H1 (cell line): ENCODE results near the gene SPATA13. TPM values are rescaled to one million over a fixed set of nuclear protein-coding genes. Genes with fewer than 3 reads are reported as not detected.

ENCODE experiments used
- CTCF ChIA-PET: fragments of 300-600 bp; sonication (Branson Sonifier 250); formaldehyde crosslinking; loops from one replicate; lab custom pipeline; 2021; ENCODE audit not compliant: partially characterized antibody; lab: Charles Lee
- POLR2A ChIA-PET: fragments of 300-600 bp; sonication (Branson Sonifier 250); formaldehyde crosslinking; loops from one replicate; lab custom pipeline; 2021; ENCODE audit warnings: inconsistent platforms; ENCODE audit not compliant: partially characterized antibody; lab: Charles Lee
- DNase-seq, 2 experiments: peaks; one replicate each; pipeline versions ENCODE4 v3.0.0 to v3.0.0-alpha.2; 2010 to 2022; ENCODE audit warnings: low spot score in 2 of 2, low read depth in 1 of 2, mixed read lengths in 1 of 2
- FAIRE-seq: peaks from 2 replicates; lab custom pipeline; 2011; peaks lifted over from hg19 to GRCh38; lab: Jason Lieb, UNC
- H2AFZ ChIP-seq: 2 replicates; pipeline ENCODE4 v1.8.1; 2012; ENCODE audit warnings: low read length, inconsistent platforms
- H2AK5ac ChIP-seq: 2 replicates; pipeline ENCODE4 v1.6.1; 2013; ENCODE audit warnings: low read depth, low read length
- H2BK120ac ChIP-seq: replicated peaks from 2 replicates; pipeline ENCODE3; 2013; ENCODE audit warnings: low read depth, low read length, inconsistent platforms
- H2BK12ac ChIP-seq: 2 replicates; pipeline ENCODE4 v1.6.1; 2013; ENCODE audit warnings: low read depth, low read length
- H2BK15ac ChIP-seq: 2 replicates; pipeline ENCODE4 v1.6.1; 2013; ENCODE audit warnings: low read length
- H2BK20ac ChIP-seq: 2 replicates; pipeline ENCODE4 v1.6.1; 2013; ENCODE audit warnings: low read length
- H2BK5ac ChIP-seq: 2 replicates; pipeline ENCODE4 v1.6.1; 2013; ENCODE audit warnings: low read depth, low read length
- H3K14ac ChIP-seq: 2 replicates; pipeline ENCODE4 v1.6.1; 2013; ENCODE audit warnings: inconsistent platforms; ENCODE audit not compliant: insufficient read length
- H3K18ac ChIP-seq: 2 replicates; pipeline ENCODE4 v1.6.1; 2013; ENCODE audit warnings: low read length; ENCODE audit errors: extremely low read depth
- H3K23ac ChIP-seq: 2 replicates; pipeline ENCODE4 v1.6.1; 2013; ENCODE audit warnings: inconsistent platforms; ENCODE audit not compliant: insufficient read length
- H3K23me2 ChIP-seq: 2 replicates; pipeline ENCODE4 v1.6.1; 2013; ENCODE audit warnings: low read depth, low read length
- H3K27ac ChIP-seq: 2 replicates; pipeline ENCODE4 v1.6.1; 2011; ENCODE audit warnings: low read depth, low read length, inconsistent platforms
- H3K27me3 ChIP-seq, 4 experiments: replicated peaks in 1 of 4; 1 replicate in 1 of 4; 2 replicates in 3 of 4; pipeline versions ENCODE4 v1.6.1 to v1.8.1; 2011 to 2013; ENCODE audit warnings: low read length in 3 of 4, mild to moderate bottlenecking in 3 of 4, inconsistent platforms in 2 of 4, mixed read lengths in 2 of 4, moderate library complexity in 1 of 4; ENCODE audit not compliant: control insufficient read depth in 3 of 4, insufficient read depth in 3 of 4; ENCODE audit errors: extremely low read depth in 1 of 4
- H3K36me3 ChIP-seq, 4 experiments: 2 replicates each; pipeline versions ENCODE4 v1.6.1 to v1.8.1; 2011 to 2013; ENCODE audit warnings: mild to moderate bottlenecking in 4 of 4, low read length in 3 of 4, moderate library complexity in 2 of 4, control low read depth in 1 of 4, inconsistent platforms in 1 of 4; ENCODE audit not compliant: insufficient read depth in 4 of 4, control insufficient read depth in 2 of 4
- H3K4ac ChIP-seq: replicated peaks from 2 replicates; pipeline ENCODE3; 2013; ENCODE audit warnings: low read length, low read depth, mixed read lengths, inconsistent platforms; ENCODE audit not compliant: insufficient read length
- H3K4me1 ChIP-seq, 4 experiments: replicated peaks in 1 of 4; 1 replicate in 1 of 4; 2 replicates in 3 of 4; pipeline versions ENCODE4 v1.6.1 to v1.8.1; 2011 to 2013; ENCODE audit warnings: low read length in 3 of 4, inconsistent platforms in 2 of 4, mixed read lengths in 1 of 4; ENCODE audit not compliant: insufficient read depth in 4 of 4, control insufficient read depth in 3 of 4
- H3K4me2 ChIP-seq, 2 experiments: 2 replicates each; pipeline versions ENCODE4 v1.6.1 to v1.8.1; 2011 to 2013; ENCODE audit warnings: low read depth in 2 of 2, low read length in 2 of 2, control low read depth in 1 of 2, inconsistent platforms in 1 of 2, mild to moderate bottlenecking in 1 of 2; ENCODE audit not compliant: insufficient read depth in 1 of 2
- H3K4me3 ChIP-seq, 4 experiments: fragments of 200-600, 300-600 bp in 1 of 4; sonication (generic), shearing (Covaris generic), sonication (Bioruptor Twin) in 1 of 4; 2 replicates each; pipeline versions ENCODE4 v1.5.1 to v1.8.1; 2011 to 2016; ENCODE audit warnings: low read length in 4 of 4, low read depth in 3 of 4, control low read depth in 2 of 4, inconsistent platforms in 2 of 4, mild to moderate bottlenecking in 2 of 4, mixed read lengths in 1 of 4, moderate library complexity in 1 of 4; ENCODE audit not compliant: insufficient read depth in 2 of 4; ENCODE audit errors: extremely low read depth in 1 of 4
- H3K56ac ChIP-seq: replicated peaks from 2 replicates; pipeline ENCODE3; 2013; ENCODE audit warnings: low read depth, mild to moderate bottlenecking, mixed read lengths, low read length, inconsistent platforms; ENCODE audit not compliant: insufficient read length
- H3K79me1 ChIP-seq: 2 replicates; pipeline ENCODE4 v1.6.1; 2013; ENCODE audit warnings: low read depth, low read length, control low read depth
- H3K79me2 ChIP-seq, 2 experiments: 2 replicates each; pipeline versions ENCODE4 v1.6.1 to v1.8.1; 2012 to 2013; ENCODE audit warnings: low read length in 2 of 2, mild to moderate bottlenecking in 2 of 2, inconsistent platforms in 1 of 2; ENCODE audit not compliant: insufficient read depth in 2 of 2, control insufficient read depth in 1 of 2
- H3K9ac ChIP-seq, 4 experiments: replicated peaks in 1 of 4; 1 replicate in 1 of 4; 2 replicates in 3 of 4; pipeline versions ENCODE4 v1.6.1 to v1.8.1; 2011 to 2013; ENCODE audit warnings: low read depth in 3 of 4, low read length in 3 of 4, control low read depth in 2 of 4, mild to moderate bottlenecking in 2 of 4, moderate library complexity in 2 of 4, inconsistent platforms in 1 of 4; ENCODE audit errors: extremely low read depth in 1 of 4
- H3K9me3 ChIP-seq, 2 experiments: 2 replicates each; pipeline versions ENCODE4 v1.6.1 to v1.8.1; 2012 to 2013; ENCODE audit warnings: mild to moderate bottlenecking in 2 of 2, moderate library complexity in 2 of 2, control low read depth in 1 of 2, inconsistent platforms in 1 of 2, low read depth in 1 of 2, low read length in 1 of 2, mixed read lengths in 1 of 2; ENCODE audit not compliant: insufficient read depth in 2 of 2
- H4K20me1 ChIP-seq, 2 experiments: replicated peaks in 1 of 2; 2 replicates each; pipeline versions ENCODE3 to v1.8.1; 2011 to 2013; ENCODE audit warnings: inconsistent platforms in 2 of 2, low read length in 2 of 2, mild to moderate bottlenecking in 1 of 2; ENCODE audit not compliant: insufficient read depth in 2 of 2, control insufficient read depth in 1 of 2
- H4K5ac ChIP-seq: 2 replicates; pipeline ENCODE4 v1.6.1; 2013; ENCODE audit warnings: low read length, low read depth, mixed read lengths, inconsistent platforms; ENCODE audit not compliant: insufficient read length
- H4K8ac ChIP-seq: 2 replicates; pipeline ENCODE4 v1.8.0; 2013; ENCODE audit warnings: mild to moderate bottlenecking, moderate library complexity, low read length, inconsistent platforms; ENCODE audit not compliant: insufficient read depth; ENCODE audit errors: extremely low read depth
- H4K91ac ChIP-seq: replicated peaks from 2 replicates; pipeline ENCODE3; 2013; ENCODE audit warnings: low read length, mixed read lengths, inconsistent platforms; ENCODE audit not compliant: insufficient read length
- BACH1 ChIP-seq: IDR thresholded peaks from 2 replicates; pipeline ENCODE4 v1.6.1; 2012; ENCODE audit warnings: low read length, improper control_type of control experiment
- CBX5 ChIP-seq: fragments of 300-800, 300-1000 bp; sonication (generic); IDR thresholded peaks from 2 replicates; pipeline ENCODE4 v1.7.1; 2016; ENCODE audit warnings: antibody characterized with exemption, low read length, low read depth
- CEBPB ChIP-seq: IDR thresholded peaks from 2 replicates; pipeline ENCODE4 v1.6.1; 2012; ENCODE audit warnings: low read depth, low read length
- GABPA ChIP-seq: IDR thresholded peaks from 2 replicates; pipeline ENCODE4 v1.6.1; 2011; ENCODE audit warnings: mild to moderate bottlenecking, low read length, moderate library complexity, borderline replicate concordance; ENCODE audit not compliant: insufficient read depth
- JUND ChIP-seq: IDR thresholded peaks from 2 replicates; pipeline ENCODE4 v1.6.1; 2011; ENCODE audit warnings: mild to moderate bottlenecking, improper control_type of control experiment, low read length
- KDM5A ChIP-seq: fragments of 200-600 bp; IDR thresholded peaks from 2 replicates; pipeline ENCODE4 v1.7.1; 2012; ENCODE audit warnings: mild to moderate bottlenecking, low read length, inconsistent platforms, mixed read lengths
- MAX ChIP-seq: IDR thresholded peaks from 2 replicates; pipeline ENCODE4 v1.6.1; 2012; ENCODE audit warnings: inconsistent platforms
- NRF1 ChIP-seq: IDR thresholded peaks from 2 replicates; pipeline ENCODE4 v1.6.1; 2011; ENCODE audit warnings: mild to moderate bottlenecking, low read depth, low read length, improper control_type of control experiment
- RNF2 ChIP-seq: fragments of 200-900, 300-1000 bp; sonication (generic); IDR thresholded peaks from 2 replicates; pipeline ENCODE4 v1.7.1; 2016; ENCODE audit warnings: borderline replicate concordance, low read depth, mild to moderate bottlenecking, antibody characterized with exemption, low read length; ENCODE audit not compliant: poor library complexity, severe bottlenecking; ENCODE audit errors: missing control alignments
- SIRT6 ChIP-seq: IDR thresholded peaks from one replicate; pipeline ENCODE4 v1.7.1; 2012; ENCODE audit warnings: low read length, inconsistent platforms
- TAF1 ChIP-seq: IDR thresholded peaks from 2 replicates; pipeline ENCODE4 v1.6.1; 2011; ENCODE audit warnings: mild to moderate bottlenecking, low read depth, low read length
- TAF7 ChIP-seq: optimal IDR thresholded peaks from 2 replicates; pipeline ENCODE3; 2011; ENCODE audit warnings: low read depth, mild to moderate bottlenecking, inconsistent platforms, low read length, moderate library complexity, borderline replicate concordance
- TCF12 ChIP-seq: IDR thresholded peaks from 2 replicates; pipeline ENCODE4 v1.6.1; 2011; ENCODE audit warnings: low read depth, mild to moderate bottlenecking, low read length
- WGBS, 2 experiments: shearing (Covaris generic) in 1 of 2; methylation state at CpG; one replicate each; pipeline versions ENCODE4 v1.1.6 to v1.1.7; 2013 to 2015; ENCODE audit warnings: low lambda C conversion rate in 2 of 2, mixed read lengths in 2 of 2, inconsistent platforms in 1 of 2, low coverage in 1 of 2, missing lambda C conversion rate in 1 of 2; ENCODE audit not compliant: insufficient replicate concordance in 2 of 2, insufficient coverage in 1 of 2, insufficient read length in 1 of 2; ENCODE audit errors: extremely low coverage in 1 of 2, missing lambda C conversion rate in 1 of 2; 5-methylcytosine and 5-hydroxymethylcytosine counted together
- polyA plus RNA-seq, 7 experiments: library from polyadenylated mRNA; depleted of rRNA in 3 of 7; stranded (reverse) in 5 of 7; unstranded in 2 of 7; fragments of >200 nt in 5 of 7; fragments of 200-250 nt in 2 of 7; gene quantifications; 1 replicate in 5 of 7; 2 replicates in 1 of 7; 4 replicates in 1 of 7; pipeline versions ENCODE4 v1.2.1 to v1.2.3, GENCODE V29; 2011 to 2013; ENCODE audit warnings: missing spikeins in 2 of 7, mixed read lengths in 2 of 7
- total RNA-seq: library from RNA; stranded (reverse); fragmentation: NEBNext Ultra II Directional; extraction: Animal tissue kit (Norgen Biotek cat#: 25700); gene quantifications from 2 replicates; pipeline ENCODE4 v1.2.1, GENCODE V29; 2021

Gene SPATA13
- total and polyA plus RNA-seq, 2 of the 8 experiments (the other 6 are each of a cell fraction or from before 2014, with no cell fraction given): 12.6 to 30.9 TPM

- Histone ChIP-seq H3K9ac (no peak overlapping the region), H3K36me3 (peaks cover 0 to 8% (median 6%) of the 10 kb centered on the region in 4 experiments; a peak in 4 of 8 replicates), H2BK120ac (no peak overlapping the region), H2AK5ac (no peak overlapping the region), H3K4me1 (peaks cover 0 to 3% (median 0%) of the 10 kb centered on the region in 4 experiments; a peak in 3 of 7 replicates), H3K27me3 (peaks cover 0 to 2% (median 0%) of the 10 kb centered on the region in 4 experiments; a peak in 1 of 7 replicates), H4K20me1 (peaks cover 8 to 22% of the 10 kb centered on the region in 2 experiments), H2BK20ac (no peak overlapping the region), H2BK12ac (no peak overlapping the region), H3K27ac (no peak overlapping the region), H4K91ac (no peak overlapping the region), H2BK15ac (no peak overlapping the region), H3K4me2 (no peak overlapping the region), H3K4ac (no peak overlapping the region), H3K56ac (no peak overlapping the region), H4K5ac (no peak overlapping the region), H3K79me2 (peaks cover 12 to 91% of the 10 kb centered on the region in 2 experiments; a peak in 3 of 4 replicates), H4K8ac (no peak overlapping the region), H3K4me3 (no peak overlapping the region), H3K9me3 (no peaks in the 10 kb centered on the region), H3K14ac (no peak overlapping the region), H2AFZ (no peak overlapping the region), H3K23me2 (no peaks in the 10 kb centered on the region), H3K18ac (no peak overlapping the region), H2BK5ac (no peak overlapping the region), H3K79me1 (peaks cover 28% of the 10 kb centered on the region), H3K23ac (no peak overlapping the region)
- DNase-seq: no peak
- FAIRE-seq: no peak
- CTCF ChIA-PET: interaction anchor here (1.2 kb wide), 1 partner anchor 66 kb away, joined by 3 read pairs; no protein-coding TSS in a partner anchor
- no peak for TF ChIP-seq TCF12
- TF ChIP-seq MAX: no peak
- no peak for TF ChIP-seq JUND
- TF ChIP-seq BACH1: no peak
- TF ChIP-seq CBX5: no peak
- no peak for TF ChIP-seq TAF1
- no peak for TF ChIP-seq CEBPB
- no peak for TF ChIP-seq NRF1
- no peak for TF ChIP-seq TAF7
- no peak for TF ChIP-seq KDM5A
- no peak for TF ChIP-seq SIRT6
- TF ChIP-seq RNF2: no peak
- TF ChIP-seq GABPA: no peak
- WGBS, 2 experiments: 91% methylated on average over 6 of the region's 6 CpGs; no CpG with 5 or more reads in 1 of the 2 experiments
- POLR2A ChIA-PET: no interaction called here
These were observed 7.3 kb downstream of the SPATA13 start for GRCh38 chr13:24167666-24168391.
